T-helper 1 cell (primary cell): ENCODE measurements around the gene TBC1D22A.
"Not testable (repeated sequence)": the region's sequence is repeated elsewhere in the genome, so short reads cannot be mapped to it uniquely, and the experiment has no call there.

Source experiments
- DNase-seq, 5 donors: peaks; one replicate each; pipeline ENCODE4 v3.0.0-alpha.2; 2012 to 2020

Gene TBC1D22A

GRCh38 chr22:47112582-47112965 lies 350.1 kb downstream of the TBC1D22A start:
- DNase-seq, result no peak

- no peak for DNase-seq
Observed at GRCh38 chr22:47112994-47113852, 350.8 kb downstream of the TBC1D22A start.

GRCh38 chr22:47113853-47114415 lies 351.5 kb downstream of the TBC1D22A start:
- no peak for DNase-seq

- no peak for DNase-seq
Observed at GRCh38 chr22:47114813-47115517, 352.5 kb downstream of the TBC1D22A start.

GRCh38 chr22:47115518-47115890 lies 353.1 kb downstream of the TBC1D22A start:
- no peak for DNase-seq

GRCh38 chr22:47115921-47116320 lies 353.5 kb downstream of the TBC1D22A start:
- DNase-seq, result no peak

- no peak for DNase-seq
Observed at GRCh38 chr22:47116426-47117341, 354.2 kb downstream of the TBC1D22A start.

GRCh38 chr22:47117442-47117841 lies 355.0 kb downstream of the TBC1D22A start:
- DNase-seq, result not testable (repeated sequence)

GRCh38 chr22:47119181-47119580 lies 356.7 kb downstream of the TBC1D22A start:
- DNase-seq, result no peak

GRCh38 chr22:47120399-47120798 lies 357.9 kb downstream of the TBC1D22A start:
- DNase-seq, result no peak

- no peak for DNase-seq
Observed at GRCh38 chr22:47121791-47122190, 359.3 kb downstream of the TBC1D22A start.

- no peak for DNase-seq
Observed at GRCh38 chr22:47122441-47123000, 360.1 kb downstream of the TBC1D22A start.

- no peak for DNase-seq
Observed at GRCh38 chr22:47123006-47123826, 360.8 kb downstream of the TBC1D22A start.

- no peak for DNase-seq
Observed at GRCh38 chr22:47123827-47124442, 361.5 kb downstream of the TBC1D22A start.

GRCh38 chr22:47124451-47124881 lies 362.0 kb downstream of the TBC1D22A start:
- no peak for DNase-seq

GRCh38 chr22:47124961-47125360 lies 362.5 kb downstream of the TBC1D22A start:
- no peak for DNase-seq

- DNase-seq, result no peak
Observed at GRCh38 chr22:47125603-47126002, 363.2 kb downstream of the TBC1D22A start.

- no peak for DNase-seq
Observed at GRCh38 chr22:47126344-47126811, 363.9 kb downstream of the TBC1D22A start.

GRCh38 chr22:47127441-47127871 lies 365.0 kb downstream of the TBC1D22A start:
- no peak for DNase-seq

GRCh38 chr22:47128216-47128615 lies 365.8 kb downstream of the TBC1D22A start:
- no peak for DNase-seq
